ENCODE results near the gene GKN2.

GRCh38 chr2:68917034-68917718 lies 35.5 kb downstream of the GKN2 start:
- no peak for TF ChIP-seq CTCF (conservative IDR thresholded peaks at IDR 0.05; ENCODE audit: low read depth, low read length)
- TF ChIP-seq EZH2phosphoT487 (IDR thresholded peaks at IDR 0.05; ENCODE audit: borderline replicate concordance, low read length) = no peak

Data from PC-3 (cell line).